ENCODE measurements around the gene NGEF.

DNA sequence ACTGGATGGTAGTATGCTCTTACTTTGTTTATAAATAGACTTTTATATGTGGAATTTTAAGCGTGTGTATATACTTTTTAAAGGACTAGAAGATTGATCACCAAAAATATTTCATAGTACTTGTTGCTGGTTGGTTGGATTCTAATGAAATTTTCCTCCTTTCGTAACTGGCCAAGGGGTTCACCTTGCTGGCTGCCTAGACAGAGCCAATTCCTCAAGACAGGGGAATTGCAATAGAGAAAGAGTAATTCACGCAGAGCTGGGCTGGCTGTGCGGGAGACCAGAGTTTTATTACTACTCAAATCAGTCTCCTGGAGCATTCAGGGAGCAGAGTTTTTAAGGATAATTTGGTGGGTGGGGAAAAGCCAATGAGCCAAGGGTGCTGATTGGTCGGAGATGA is 72.3 kb downstream of the NGEF start:
- TF ChIP-seq, protein P1, sequence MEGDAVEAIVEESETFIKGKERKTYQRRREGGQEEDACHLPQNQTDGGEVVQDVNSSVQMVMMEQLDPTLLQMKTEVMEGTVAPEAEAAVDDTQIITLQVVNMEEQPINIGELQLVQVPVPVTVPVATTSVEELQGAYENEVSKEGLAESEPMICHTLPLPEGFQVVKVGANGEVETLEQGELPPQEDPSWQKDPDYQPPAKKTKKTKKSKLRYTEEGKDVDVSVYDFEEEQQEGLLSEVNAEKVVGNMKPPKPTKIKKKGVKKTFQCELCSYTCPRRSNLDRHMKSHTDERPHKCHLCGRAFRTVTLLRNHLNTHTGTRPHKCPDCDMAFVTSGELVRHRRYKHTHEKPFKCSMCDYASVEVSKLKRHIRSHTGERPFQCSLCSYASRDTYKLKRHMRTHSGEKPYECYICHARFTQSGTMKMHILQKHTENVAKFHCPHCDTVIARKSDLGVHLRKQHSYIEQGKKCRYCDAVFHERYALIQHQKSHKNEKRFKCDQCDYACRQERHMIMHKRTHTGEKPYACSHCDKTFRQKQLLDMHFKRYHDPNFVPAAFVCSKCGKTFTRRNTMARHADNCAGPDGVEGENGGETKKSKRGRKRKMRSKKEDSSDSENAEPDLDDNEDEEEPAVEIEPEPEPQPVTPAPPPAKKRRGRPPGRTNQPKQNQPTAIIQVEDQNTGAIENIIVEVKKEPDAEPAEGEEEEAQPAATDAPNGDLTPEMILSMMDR (IDR thresholded peaks at IDR 0.05), result no peak
- TF ChIP-seq POLR2A (IDR thresholded peaks at IDR 0.05), result no peak
- no peak for TF ChIP-seq POLR2AphosphoS5 (IDR thresholded peaks at IDR 0.05)
